ENCODE data around the gene ZMYND19. TPM values are rescaled to one million over a fixed set of nuclear protein-coding genes. Genes with fewer than 3 reads are reported as not detected.

The ZMYND19 gene
- total RNA-seq, 1 donor from 2014 or later = 31.4 TPM

DNA sequence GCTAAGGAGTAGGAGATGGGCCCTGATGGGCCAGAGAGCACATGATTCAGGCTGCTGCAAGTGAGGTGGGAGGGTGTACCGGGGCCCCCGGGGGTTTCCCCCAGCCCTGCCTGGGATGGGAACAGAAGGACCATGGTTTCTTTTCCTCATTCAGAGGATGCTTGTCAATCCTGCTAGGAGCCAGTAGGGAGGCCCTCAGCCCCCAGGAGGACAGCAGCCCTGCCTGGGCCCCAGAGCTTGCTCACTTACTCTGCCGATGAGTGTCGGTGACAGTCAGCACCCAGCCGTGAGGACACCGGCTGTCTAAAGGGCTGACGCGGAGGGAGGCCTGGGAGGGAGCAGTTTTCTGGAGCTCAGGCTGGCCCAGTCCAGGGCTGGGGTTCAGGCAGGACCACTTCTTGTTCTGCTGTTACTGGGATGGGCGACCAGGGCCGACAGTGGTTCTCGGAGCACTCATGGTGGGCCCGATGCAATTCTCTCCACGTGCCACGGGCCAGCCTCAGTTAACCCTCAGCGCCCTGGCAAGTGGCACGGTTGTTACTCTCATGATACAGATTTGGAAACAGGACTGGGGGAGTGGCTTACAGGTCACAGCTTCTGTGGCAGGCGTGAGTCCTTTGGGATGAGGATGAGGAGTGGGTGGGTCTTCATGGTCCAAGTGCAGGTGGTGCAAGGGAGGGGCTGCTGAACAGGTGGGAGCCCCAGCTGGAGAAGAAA, 17.0 kb upstream of the ZMYND19 start:
- TF ChIP-seq, protein P1, sequence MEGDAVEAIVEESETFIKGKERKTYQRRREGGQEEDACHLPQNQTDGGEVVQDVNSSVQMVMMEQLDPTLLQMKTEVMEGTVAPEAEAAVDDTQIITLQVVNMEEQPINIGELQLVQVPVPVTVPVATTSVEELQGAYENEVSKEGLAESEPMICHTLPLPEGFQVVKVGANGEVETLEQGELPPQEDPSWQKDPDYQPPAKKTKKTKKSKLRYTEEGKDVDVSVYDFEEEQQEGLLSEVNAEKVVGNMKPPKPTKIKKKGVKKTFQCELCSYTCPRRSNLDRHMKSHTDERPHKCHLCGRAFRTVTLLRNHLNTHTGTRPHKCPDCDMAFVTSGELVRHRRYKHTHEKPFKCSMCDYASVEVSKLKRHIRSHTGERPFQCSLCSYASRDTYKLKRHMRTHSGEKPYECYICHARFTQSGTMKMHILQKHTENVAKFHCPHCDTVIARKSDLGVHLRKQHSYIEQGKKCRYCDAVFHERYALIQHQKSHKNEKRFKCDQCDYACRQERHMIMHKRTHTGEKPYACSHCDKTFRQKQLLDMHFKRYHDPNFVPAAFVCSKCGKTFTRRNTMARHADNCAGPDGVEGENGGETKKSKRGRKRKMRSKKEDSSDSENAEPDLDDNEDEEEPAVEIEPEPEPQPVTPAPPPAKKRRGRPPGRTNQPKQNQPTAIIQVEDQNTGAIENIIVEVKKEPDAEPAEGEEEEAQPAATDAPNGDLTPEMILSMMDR (IDR thresholded peaks at IDR 0.05) = no peak
- H3K36me3 Mint-ChIP-seq (ENCODE audit: unreplicated experiment) = no peaks in the 10 kb centered on the region
- no peak overlapping the region for H3K27ac Mint-ChIP-seq (ENCODE audit: unreplicated experiment)
- no peaks in the 10 kb centered on the region for H3K27me3 Mint-ChIP-seq (ENCODE audit: unreplicated experiment)
- H3K4me1 Mint-ChIP-seq (ENCODE audit: unreplicated experiment) = peaks cover 33% of the 10 kb centered on the region
- DNase-seq (ENCODE audit: extremely low spot score, unreplicated experiment) = no peak
- no peaks in the 10 kb centered on the region for H3K9me3 Mint-ChIP-seq (ENCODE audit: unreplicated experiment)
- peak overlapping the region; percentile 70 for H3K4me3 Mint-ChIP-seq (ENCODE audit: unreplicated experiment)

DNA sequence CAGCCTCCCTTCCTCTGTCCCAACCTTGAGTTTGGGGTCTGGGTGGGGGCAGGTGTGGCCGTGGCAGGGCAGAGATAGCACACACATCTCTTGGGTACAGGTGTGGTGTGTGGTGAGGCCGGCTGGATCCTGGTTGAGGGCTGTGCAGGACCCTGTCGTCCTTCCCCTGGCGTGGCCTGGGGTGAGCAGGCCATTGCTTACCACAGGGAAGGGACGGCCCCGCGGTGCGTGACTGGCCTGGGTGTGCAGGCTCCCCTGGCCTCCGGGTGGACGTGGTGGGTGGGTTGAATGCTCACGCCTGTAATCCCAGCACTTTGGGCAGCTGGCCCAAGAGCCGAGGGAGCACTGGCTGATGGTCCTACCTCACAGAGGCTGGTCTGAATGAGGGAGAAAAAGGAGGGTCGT, 16.4 kb upstream of the ZMYND19 start:
- TF ChIP-seq, protein P1 (IDR thresholded peaks at IDR 0.05) = no peak
- DNase-seq (ENCODE audit: extremely low spot score, unreplicated experiment) = no peak
- Mint-ChIP-seq H3K4me3 (ENCODE audit: unreplicated experiment) (peak overlapping the region; percentile 70), H3K9me3 (ENCODE audit: unreplicated experiment) (no peaks in the 10 kb centered on the region), H3K36me3 (ENCODE audit: unreplicated experiment) (no peaks in the 10 kb centered on the region), H3K27me3 (ENCODE audit: unreplicated experiment) (no peaks in the 10 kb centered on the region), H3K4me1 (ENCODE audit: unreplicated experiment) (peaks cover 28% of the 10 kb centered on the region), H3K27ac (ENCODE audit: unreplicated experiment) (no peak overlapping the region)

DNA sequence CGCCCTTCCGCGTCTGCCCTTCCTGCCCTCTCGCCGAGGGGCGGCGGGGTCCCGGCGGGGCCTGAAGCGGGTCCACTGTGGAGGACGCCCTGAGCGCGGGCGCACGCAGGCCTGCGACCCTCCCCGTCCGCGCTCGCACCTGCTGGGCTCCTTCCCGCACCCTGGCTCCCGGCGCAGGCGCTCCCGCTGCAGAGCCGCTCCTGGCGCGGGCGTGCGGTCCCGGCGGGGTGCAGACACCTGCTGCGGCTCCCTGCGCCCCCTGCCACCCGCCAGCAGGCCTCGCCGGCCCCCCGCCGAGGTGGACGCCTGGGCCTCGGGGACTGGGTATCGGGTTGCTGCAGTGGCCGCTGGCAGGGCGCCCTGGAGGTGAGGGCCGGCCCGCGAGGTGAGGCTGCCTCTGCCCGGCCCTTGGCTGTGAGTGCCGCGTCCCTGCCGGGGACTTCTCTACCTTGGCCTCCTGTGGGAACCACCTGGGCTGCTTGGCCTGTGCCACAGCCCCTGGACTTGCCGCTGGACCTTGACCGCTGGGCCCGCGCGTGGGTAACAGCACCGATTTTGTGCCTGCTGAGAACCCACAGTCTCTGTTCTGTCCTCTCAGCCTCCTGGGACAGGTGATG, 15.8 kb upstream of the ZMYND19 start:
- TF ChIP-seq, protein P1 (IDR thresholded peaks at IDR 0.05) = no peak
- peak overlapping the region; percentile 70 for H3K4me3 Mint-ChIP-seq (ENCODE audit: unreplicated experiment)
- no peaks in the 10 kb centered on the region for H3K9me3 Mint-ChIP-seq (ENCODE audit: unreplicated experiment)
- H3K27me3 Mint-ChIP-seq (ENCODE audit: unreplicated experiment) = no peaks in the 10 kb centered on the region
- no peak for DNase-seq (ENCODE audit: extremely low spot score, unreplicated experiment)
- H3K27ac Mint-ChIP-seq (ENCODE audit: unreplicated experiment) = no peak overlapping the region
- no peaks in the 10 kb centered on the region for H3K36me3 Mint-ChIP-seq (ENCODE audit: unreplicated experiment)
- H3K4me1 Mint-ChIP-seq (ENCODE audit: unreplicated experiment) = peaks cover 22% of the 10 kb centered on the region

DNA sequence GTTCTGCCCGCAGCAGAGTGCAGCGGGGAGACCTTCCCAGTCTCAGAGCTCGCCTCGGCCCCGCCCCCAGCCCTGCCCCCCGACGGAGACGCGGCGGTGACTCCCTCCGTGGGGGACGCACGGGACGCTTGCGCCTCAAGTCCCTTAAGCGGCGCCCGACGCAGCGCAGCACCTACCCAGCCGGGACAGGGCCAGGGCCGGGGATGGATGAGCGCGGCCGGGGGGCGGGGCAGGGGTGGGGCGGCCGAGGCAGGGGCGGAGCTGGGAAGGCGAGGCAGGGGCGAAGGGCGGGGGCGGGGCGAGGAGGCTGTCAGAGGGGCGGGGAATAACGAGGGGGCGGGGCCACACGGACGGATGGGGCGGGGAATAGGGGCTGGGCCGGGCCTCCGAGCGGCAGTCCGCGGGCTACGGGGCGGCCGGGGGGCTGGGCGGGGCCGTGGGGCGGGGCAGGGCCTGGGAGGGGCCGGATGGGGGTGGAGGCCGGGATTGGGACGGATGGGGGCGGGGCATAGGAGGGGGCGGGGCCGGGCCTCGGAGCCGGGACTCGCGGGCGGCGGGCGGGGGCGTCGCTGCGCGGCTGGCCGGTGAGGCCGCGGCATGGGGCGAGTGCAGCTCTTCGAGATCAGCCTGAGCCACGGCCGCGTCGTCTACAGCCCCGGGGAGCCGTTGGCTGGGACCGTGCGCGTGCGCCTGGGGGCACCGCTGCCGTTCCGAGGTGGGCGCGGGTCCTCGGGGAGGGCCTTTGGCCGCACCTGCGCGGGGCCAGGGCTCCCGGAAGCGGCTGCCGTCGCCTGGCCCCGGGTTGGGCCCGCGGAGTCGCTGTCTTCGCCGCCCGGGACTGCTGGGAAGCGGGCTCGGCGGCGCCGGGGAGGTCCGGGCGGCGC, 15.1 kb upstream of the ZMYND19 start, which contains the start of gene ARRDC1:
ARRDC1 (plus strand) TSS at position 566 of the 884 bp plus-strand sequence; CDS start at position 598, 32 bp downstream.
- TF ChIP-seq, protein P1 (IDR thresholded peaks at IDR 0.05) = no peak
- peak; percentile 96 for DNase-seq (ENCODE audit: extremely low spot score, unreplicated experiment)
- H3K4me1 Mint-ChIP-seq (ENCODE audit: unreplicated experiment) = peaks cover 21% of the 10 kb centered on the region
- H3K27me3 Mint-ChIP-seq (ENCODE audit: unreplicated experiment) = no peaks in the 10 kb centered on the region
- no peaks in the 10 kb centered on the region for H3K9me3 Mint-ChIP-seq (ENCODE audit: unreplicated experiment)
- no peak within 1 kb of the TSS for H3K27ac Mint-ChIP-seq (ENCODE audit: unreplicated experiment)
- peak within 1 kb of the TSS; percentile 70 for H3K4me3 Mint-ChIP-seq (ENCODE audit: unreplicated experiment)
- no peaks in the 10 kb centered on the region for H3K36me3 Mint-ChIP-seq (ENCODE audit: unreplicated experiment)
